D721Med (cell line): ENCODE data around the gene ATF5.

Source experiments
- DNase-seq: peaks from one replicate; pipeline ENCODE4 v3.0.0; 2011; ENCODE audit warnings: low spot score; ENCODE audit not compliant: insufficient read length
- FAIRE-seq: peaks from 2 replicates; lab custom pipeline; 2011; peaks lifted over from hg19 to GRCh38; lab: Jason Lieb, UNC
- TF ChIP-seq, protein P1 (sequence below): IDR thresholded peaks from 2 replicates; pipeline ENCODE4 v1.5.1; 2012; ENCODE audit warnings: mild to moderate bottlenecking, control low read depth; ENCODE audit not compliant: insufficient read depth; ENCODE audit errors: missing control alignments

The ATF5 gene

DNA sequence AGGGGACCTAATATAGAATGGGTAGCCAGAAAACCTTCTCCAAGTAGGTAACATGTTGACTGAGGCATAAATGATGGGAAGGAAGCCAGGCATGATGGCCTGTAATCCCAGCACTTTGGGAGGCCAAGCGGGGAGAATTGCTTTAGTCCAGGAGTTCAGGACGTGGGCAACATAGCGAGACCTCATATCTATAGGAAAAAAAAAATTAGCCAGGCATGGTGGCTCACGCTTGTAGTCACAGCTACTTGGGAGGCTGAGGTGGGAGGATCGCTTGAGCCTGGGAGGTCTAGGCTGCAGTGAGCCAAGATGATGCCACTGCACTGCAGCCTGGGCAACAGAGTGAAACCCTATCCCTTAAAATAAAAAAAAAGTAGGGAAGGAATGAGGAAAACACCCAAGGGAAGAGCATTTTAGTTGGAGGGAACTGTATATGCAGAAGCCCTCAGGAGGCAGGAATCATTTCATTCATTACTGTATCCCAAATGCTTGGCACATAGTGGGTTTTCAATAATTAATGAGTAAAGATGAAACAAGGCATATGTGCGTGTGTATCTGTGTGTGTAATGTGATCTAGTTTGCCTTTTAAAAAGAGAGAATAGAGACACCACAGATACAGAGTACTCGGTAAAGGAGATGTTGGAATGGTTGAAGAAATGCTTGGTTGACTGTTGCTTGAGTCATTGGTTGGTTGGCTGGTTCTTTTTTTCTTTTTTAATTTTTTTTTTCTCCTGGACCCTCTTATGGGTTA is 2.5 kb downstream of the ATF5 start:
- FAIRE-seq (no peak), DNase-seq (no peak)
- TF ChIP-seq, protein P1, sequence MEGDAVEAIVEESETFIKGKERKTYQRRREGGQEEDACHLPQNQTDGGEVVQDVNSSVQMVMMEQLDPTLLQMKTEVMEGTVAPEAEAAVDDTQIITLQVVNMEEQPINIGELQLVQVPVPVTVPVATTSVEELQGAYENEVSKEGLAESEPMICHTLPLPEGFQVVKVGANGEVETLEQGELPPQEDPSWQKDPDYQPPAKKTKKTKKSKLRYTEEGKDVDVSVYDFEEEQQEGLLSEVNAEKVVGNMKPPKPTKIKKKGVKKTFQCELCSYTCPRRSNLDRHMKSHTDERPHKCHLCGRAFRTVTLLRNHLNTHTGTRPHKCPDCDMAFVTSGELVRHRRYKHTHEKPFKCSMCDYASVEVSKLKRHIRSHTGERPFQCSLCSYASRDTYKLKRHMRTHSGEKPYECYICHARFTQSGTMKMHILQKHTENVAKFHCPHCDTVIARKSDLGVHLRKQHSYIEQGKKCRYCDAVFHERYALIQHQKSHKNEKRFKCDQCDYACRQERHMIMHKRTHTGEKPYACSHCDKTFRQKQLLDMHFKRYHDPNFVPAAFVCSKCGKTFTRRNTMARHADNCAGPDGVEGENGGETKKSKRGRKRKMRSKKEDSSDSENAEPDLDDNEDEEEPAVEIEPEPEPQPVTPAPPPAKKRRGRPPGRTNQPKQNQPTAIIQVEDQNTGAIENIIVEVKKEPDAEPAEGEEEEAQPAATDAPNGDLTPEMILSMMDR: no peak

DNA sequence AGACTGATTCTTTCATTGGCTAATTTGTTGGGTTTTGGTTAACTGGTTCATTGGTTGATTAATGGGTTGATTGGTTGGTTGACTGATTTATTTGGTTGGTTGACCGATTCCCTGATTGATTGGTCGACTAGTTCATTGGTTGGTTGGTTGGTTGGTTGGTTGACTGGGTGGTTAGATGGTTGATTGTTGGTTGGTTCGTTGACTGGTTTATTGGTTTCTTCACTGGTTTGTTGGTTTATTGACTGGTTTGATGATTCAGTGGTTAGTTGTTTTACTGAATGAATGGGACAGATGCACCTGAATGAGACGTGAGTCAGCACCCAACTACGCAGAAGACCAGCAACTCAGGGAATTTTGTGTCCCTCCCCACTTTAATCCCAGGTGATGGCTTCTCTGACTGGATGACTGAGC is 3.0 kb downstream of the ATF5 start:
- DNase-seq (no peak), FAIRE-seq (no peak)
- TF ChIP-seq, protein P1: no peak

DNA sequence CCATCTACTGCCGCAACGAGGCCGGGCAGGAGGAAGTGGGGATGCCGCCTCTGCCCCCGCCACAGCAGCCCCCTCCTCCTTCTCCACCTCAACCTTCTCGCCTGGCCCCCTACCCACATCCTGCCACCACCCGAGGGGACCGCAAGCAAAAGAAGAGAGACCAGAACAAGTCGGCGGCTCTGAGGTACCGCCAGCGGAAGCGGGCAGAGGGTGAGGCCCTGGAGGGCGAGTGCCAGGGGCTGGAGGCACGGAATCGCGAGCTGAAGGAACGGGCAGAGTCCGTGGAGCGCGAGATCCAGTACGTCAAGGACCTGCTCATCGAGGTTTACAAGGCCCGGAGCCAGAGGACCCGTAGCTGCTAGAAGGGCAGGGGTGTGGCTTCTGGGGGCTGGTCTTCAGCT is 3.7 kb downstream of the ATF5 start:
- DNase-seq (no peak), FAIRE-seq (no peak)
- TF ChIP-seq, protein P1: no peak

DNA sequence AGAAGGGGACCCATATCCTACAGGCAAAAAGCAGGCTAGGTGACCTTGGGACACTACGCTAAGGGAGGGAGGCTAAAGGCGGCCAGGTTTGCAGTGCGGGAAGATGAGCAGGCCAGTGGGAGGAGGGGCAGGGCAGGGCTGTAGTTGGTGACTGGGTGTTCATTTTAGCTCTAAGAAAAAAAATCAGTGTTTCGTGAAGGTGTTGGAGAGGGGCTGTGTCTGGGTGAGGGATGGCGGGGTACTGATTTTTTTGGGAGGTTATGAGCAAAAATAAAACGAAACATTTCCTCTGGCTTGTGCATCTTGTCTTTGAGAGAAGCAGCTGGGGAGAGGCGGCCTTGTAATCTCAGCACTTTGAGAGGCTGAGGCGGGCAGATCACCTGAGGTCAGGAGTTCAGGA is 4.6 kb downstream of the ATF5 start:
- FAIRE-seq (no peak), DNase-seq (no peak)
- TF ChIP-seq, protein P1: no peak

DNA sequence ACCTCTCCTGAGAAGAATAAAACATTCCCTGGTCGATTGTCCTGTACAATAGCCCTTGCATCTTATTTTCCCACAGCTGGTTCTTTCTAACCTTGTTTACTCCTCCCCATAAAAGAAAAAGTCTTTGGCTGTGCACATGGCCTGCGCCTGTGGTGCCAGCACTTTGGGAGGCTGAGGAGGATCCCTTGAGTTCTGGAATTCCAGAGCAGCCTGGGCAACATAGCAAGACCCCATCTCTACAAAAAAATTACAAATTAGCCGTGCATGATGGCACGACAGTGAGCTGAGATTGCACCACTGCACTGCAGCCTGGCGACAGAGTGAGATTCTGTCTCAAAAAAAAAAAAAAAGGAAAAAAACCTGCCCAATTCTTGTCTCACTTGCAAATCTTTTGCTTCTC is 7.5 kb downstream of the ATF5 start:
- TF ChIP-seq, protein P1: no peak
- FAIRE-seq (no peak), DNase-seq (no peak)

DNA sequence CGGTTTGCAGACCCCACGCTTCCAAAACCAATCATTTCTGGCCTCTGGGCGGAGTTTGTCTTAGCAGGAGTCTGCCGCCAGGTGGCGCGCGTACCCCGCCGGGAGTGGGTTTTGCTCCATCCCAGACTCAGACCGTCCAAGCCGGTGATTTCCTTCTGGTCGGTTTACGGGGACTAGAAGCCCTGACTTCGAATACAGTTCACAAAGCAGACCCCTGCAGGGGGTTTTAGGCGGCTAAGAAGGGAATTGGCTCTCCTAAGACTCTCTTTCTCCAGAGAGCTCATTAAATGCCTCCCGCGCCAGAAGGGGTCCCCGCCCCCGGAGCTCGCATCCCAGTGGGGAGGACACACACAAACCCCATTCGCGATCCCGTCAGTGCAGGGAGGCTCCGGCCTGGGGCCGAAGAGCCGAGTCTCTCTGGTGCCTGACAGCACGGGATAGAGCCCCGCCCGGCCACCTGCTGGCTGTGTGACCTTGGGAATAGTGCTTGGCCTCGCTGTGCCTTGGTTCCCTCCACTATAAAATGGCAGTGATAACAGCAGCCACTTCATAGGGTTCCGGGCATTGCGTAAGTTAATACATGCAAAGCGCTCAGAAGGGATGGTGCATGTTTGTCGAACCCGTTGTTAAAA is 8.9 kb downstream of the ATF5 start:
- FAIRE-seq: no peak
- DNase-seq: peak; percentile 61
- TF ChIP-seq, protein P1: peak; percentile 95

DNA sequence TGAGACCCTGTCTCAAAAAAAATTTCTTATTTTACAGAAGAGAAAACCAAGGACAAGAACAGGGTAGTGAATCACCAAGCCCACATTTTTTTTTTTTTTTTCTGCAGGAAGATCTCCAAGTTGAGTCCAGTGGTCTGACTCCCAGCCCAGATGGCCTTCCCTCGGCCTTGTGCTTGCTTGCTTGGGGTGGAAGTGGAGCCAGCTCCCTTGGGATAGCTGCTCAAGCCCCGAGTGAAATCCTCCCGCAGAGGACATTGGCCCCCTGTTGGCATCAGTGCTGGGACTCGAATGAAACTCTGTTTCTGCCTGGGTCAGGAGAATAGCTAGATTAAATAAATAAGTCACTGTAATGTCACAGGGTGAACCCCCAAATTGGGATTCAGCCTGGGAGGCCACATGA is 9.7 kb downstream of the ATF5 start:
- TF ChIP-seq, protein P1: no peak
- FAIRE-seq (no peak), DNase-seq (no peak)
